GF-D8 (cell line): Measurements from ENCODE around the gene DCLK2.

Experiments
- DNase-seq: peaks from one replicate; lab custom pipeline; 2025; lab: John Stamatoyannopoulos, UW

Gene DCLK2

GRCh38 chr4:150209140-150209829 is 131.0 kb downstream of the DCLK2 start:
- no peak for DNase-seq

- DNase-seq = no peak
These were observed 132.8 kb downstream of the DCLK2 start for GRCh38 chr4:150211016-150211415.

DNA sequence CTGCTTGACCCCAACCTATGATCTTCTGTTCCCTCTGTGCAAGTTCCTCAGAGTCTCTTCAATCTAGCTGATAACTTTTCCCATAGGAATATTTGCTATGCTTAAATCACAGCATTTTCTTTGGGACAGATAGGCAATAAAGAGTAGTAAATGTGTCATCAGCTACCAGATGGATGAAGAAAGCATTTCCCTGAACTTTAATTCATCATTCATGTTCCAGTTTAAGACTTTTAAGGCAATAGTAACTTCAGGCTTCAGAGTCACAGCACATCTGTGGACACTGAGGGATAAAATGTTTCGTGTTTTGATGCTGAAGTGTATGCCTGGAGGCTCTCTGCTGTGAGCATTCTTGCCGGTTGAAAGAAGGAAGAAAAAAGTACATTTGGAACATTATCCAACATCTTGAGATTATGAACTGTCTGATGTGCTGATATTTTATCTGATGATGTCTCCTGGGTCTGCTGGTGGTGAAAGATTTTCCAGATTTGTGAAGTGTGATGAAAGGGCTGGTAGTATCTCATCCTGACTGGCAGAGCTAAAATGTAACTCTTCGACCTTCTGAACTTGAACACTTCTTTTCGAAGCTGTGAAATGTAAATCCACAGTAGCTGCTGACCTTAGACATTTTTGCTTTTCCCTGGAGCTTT is 133.7 kb downstream of the DCLK2 start:
- DNase-seq = no peak

DNA sequence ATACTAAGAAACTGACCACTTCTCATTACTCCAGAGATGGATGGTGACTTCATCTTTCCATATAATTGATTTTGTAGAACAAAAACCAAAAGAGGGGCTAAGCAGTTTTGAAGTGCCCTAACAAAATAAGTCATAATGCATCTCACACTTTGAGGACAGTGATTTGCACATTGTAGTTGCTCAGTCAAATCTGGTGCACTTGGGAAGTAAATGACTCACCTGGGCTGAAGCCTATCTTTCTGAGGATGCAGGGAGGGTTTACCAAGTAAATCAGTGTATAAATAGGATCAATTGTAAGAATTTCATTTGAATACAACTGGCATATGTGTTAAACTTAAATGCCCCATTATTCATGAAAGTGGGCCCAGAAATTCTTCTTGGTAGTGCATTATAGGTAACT is 134.2 kb downstream of the DCLK2 start:
- no peak for DNase-seq

- no peak for DNase-seq
These were observed 134.7 kb downstream of the DCLK2 start for GRCh38 chr4:150212927-150213326.

DNA sequence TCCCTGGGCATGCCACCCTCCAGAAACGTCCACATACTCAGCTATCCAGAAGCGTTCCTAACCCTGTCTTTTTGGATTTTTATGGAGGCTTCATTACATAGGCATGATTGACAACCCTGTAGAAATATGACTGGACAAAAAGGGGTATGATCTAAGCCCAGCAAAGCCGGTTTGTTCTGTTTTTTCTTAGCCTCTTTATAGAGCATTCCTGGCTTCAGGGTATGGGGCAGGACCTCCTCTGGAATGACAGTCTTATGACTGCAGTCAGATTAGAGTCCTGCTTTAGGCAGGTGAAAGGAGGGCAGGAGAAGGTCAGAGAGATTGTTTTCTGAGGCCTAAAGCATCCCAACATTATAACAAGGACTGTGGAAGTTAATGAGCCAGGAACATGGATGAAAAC is 137.4 kb downstream of the DCLK2 start:
- no peak for DNase-seq

DNA sequence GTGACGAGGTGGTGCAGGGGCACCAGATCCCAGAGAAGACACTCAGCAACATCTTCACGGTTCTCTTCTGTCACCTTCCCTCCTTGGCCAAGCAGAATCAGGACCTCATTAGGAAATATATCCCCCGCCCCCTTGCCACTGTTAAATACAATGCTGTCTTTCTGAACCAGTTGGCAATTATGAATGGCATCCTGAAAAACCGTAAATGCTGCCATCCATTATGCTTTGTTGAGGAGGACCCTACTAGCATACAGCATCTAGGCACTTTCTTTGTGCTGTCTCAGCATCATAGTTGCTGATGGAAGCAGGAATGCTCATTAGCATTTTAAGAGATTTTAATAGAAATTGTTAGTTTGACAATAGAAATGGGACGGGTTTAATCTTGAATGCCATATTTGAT is 138.5 kb downstream of the DCLK2 start:
- no peak for DNase-seq

DNA sequence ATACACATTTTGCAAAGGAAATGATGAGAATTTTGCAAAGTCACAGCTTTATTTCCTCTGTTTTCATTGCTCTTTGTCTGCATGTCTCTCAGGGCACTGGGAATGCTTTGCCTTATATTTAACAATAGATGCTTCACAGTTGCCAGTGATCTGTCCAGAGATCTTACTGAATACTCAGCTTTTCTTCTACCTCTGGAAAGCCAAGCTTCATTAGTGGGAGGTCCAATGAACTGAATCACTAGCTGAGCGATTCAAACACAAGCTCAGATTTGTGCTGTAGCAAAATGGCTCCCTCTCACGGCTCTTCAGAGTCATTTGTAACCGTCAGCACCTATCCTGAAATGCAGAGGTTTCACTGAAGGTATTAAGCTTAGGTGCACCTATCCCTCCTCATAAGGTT is 138.9 kb downstream of the DCLK2 start:
- no peak for DNase-seq

GRCh38 chr4:150217808-150218207 is 139.6 kb downstream of the DCLK2 start:
- no peak for DNase-seq

DNA sequence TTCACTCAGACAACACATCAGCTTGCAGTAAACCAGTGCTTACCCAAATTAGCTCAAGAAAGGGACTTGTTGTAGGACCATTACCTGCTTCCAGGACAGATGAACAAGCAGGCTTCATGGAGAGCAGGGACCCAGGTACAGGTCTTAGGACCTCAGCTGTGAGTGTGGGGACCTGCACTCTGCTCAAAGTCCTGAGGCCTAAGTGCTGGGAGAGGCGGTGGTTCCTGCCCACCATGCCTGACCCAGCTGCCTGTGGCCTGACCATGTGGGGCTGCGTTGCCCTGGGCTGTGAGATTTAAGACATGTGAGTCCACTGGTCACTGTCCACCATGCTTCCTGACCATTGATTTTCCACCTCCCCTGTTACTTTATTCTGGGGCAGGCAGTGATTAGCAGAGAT is 140.2 kb downstream of the DCLK2 start:
- no peak for DNase-seq

- DNase-seq = no peak
These were observed 141.6 kb downstream of the DCLK2 start for GRCh38 chr4:150219841-150220240.

DNA sequence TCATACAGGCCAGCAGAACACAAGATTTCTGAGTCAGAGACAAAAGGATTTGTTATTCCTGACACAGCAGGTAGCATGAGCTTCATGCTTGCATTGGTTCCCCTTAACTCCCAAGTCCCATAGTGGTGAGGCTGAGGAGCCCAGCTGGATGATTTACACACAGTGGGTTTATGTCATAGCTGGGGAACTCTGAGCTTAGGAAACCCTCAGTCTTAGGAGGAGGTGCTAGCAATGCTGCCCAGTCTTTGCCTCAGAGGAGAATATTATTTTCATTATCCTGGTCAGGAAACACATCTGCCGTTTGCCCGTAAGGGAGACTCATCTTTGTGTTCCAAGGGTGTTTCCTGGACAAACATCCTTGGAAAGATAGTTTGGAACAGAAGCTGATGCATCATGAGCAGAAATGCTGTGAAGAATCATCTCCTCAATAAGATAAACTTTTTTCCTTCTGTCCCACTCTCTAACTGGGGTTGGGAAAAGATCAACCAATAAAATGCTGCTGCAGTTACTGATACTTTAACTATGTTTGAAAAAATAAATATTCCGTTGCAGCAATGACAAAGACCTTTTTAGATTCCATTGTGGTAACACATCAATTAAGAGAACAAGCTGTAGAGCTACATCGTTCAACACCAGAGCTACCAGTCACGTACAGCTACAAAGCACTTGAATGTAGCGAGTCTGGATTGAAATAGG is 146.8 kb downstream of the DCLK2 start:
- DNase-seq = no peak

DNA sequence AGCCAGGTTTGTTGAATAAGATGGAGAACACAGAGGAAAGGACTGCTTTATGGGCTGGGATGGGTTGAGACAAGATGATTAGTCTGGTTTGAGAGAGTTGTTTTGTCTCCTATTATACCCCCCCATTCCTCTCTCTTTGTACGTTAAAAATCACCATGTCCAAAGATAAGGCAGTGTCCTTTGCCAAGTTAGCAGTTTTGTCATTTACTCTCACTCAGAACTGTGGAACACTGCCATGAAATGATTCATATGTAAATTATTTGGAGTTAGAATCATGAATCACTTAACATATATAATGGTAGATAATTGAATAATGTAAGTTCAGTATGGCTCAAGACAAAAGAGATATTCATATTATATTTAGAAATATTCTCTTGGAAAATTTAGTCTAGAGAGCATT is 151.3 kb downstream of the DCLK2 start:
- DNase-seq = no peak

DNA sequence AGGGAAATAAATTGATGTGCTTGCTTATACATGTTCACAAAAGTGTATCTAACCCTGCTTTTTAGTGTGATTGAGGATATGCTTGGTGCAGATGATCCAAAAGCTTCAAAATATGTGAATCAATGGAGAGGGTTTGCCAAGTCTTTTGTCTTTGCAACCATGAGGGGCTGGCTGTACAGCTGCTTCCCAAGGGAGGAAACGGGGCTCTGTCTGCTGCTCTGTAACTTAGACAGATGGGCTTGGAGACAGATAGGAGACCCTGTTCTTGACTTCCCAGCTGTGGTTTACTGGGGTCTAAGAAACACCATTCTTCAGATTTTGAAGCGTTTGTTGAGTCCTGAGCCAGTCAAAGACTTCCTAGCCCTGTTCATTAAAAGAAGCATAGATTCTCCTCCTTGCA is 152.3 kb downstream of the DCLK2 start:
- no peak for DNase-seq

DNA sequence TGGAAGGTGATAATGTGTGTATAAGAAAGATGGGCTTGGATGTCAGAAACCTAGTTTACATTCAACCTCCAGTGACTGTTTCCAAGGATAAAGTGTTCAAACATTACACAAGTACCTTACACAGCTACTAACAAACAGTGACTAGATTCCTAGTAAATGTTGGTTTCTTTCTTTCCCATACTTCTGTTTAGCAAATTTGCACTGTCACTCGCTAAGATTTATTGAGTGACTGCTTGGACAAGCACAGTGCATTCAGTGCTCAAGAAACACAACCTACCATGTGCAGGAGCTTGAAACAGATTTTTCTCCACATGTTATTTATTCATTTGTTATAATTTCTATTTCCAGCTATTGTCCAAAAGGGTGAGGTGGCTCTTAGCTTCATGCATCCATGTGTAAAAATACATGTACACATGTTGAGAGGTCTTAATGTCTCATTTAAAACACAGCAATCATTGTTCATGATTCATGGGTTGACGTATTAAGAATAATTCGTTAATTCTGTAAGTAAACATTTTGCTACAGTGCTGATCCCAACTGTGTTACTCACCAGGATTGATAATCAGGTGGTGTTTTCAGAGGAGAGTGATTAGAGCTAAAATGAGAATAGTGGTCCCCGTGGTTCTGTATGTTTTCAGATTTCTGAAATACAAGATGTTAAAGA is 153.0 kb downstream of the DCLK2 start:
- DNase-seq = no peak

DNA sequence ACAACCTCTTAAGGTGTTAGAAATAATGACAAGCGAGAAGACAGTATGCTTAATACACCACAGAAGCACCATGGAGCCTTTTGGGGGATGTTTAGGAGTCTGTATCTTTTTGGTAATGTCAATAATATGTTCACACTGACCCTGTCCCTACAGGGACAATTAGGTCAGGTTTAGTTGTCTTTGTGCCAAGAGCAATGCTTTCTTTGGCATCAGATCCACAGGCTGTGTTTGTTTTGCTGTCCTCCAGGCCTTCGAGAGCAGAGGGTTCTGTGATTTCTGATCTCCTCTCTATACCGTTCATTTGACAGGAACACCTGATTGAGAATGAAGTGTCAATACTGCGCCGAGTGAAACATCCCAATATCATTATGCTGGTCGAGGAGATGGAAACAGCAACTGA is 153.8 kb downstream of the DCLK2 start:
- DNase-seq = no peak

- DNase-seq = no peak
These were observed 156.0 kb downstream of the DCLK2 start for GRCh38 chr4:150234246-150234645.

DNA sequence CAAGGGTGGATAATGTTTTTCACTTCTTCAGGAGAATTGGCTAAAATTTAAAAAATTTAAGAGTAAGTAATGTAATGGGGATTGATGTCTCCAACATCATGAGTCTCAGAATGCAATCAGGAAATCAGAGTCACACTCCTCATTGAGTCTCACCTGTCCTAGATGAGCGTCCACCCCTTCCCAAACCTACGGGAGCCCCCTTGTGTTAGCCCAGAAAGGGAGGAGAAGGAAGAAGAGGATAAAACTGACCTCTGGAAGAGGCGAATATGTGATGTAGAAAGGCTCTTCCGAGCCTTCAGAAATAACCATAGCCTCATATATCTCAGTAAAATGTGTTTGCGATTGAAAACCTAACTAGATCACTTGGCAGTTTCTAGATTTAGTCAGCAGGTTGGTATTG is 157.1 kb downstream of the DCLK2 start:
- DNase-seq = no peak

DNA sequence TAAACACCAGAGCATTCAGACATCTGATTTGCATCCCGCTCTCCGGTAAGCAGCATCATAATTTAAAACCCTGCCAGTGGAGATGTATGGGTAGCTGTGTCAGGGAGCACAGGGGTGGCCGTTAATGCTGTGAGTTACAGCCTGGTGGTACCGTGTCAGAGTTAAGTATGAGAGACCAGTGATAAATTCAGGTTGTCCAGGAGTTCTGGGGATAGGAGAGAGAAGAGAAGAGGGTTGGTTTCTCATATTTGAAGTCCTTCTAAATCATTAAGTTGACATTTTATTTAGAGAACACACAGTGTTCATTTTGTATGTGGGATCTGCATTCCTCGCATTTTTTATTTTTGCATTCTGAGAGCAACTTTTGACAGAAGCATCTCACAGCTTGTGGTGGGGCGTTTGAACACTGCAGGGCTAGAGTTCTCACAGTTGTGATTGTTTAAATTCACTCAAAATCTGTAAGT is 157.6 kb downstream of the DCLK2 start:
- DNase-seq = no peak

DNA sequence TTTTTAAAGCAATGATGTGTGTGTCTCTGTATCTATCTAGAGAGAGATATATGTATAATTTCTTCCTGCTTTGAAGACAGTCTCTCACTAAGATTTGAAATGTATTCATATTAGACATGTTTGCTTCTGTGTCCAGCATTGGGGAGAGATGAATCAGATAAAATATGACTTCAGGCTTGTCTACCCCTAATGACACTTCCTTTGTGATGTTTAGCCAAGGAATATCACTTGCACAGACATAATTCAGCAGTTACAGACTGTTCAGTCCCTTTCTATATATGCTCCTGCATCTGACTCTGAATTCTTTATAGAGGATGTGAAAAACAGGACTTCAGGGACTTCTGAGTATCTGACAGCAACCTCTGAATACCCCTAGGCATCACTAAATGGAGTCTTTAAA is 158.4 kb downstream of the DCLK2 start:
- no peak for DNase-seq

DNA sequence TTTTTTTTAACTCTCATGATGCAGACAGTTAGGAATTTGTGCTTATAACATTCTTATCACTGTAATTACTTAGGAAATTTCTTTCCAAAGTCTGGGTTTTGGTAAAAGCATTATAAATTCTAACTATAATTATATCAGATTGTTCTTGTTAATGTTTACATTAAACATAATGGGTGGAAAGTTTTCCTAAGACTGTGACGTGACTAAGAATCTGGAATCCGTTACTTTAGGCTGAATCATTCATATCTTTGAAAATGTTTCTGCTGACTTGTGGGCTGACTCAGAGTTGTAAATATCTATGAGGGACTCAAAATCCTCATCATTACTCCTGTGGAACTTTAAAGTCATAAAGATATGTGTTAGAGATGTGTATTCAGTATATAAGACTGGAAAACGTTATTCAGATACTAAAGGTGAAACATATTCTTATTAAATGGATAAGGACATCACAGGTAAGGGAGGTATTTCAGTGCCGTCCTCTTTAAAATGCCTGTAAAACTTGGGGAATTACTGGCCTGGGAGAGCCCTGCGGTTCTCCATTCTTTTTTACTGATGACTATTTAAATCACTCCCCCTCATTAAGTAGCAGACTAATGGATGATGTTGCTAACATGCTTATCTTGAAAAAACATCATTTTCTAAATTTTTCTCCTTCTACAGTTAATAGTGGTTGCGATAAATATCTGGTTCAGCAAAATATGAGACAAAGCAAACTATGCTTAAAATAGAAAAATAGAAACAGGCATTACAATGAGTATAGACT is 159.0 kb downstream of the DCLK2 start:
- no peak for DNase-seq

GRCh38 chr4:150238591-150238990 is 160.3 kb downstream of the DCLK2 start:
- no peak for DNase-seq
